ENCODE results near the gene LRP11. TPM values are rescaled to one million over a fixed set of nuclear protein-coding genes. Genes with fewer than 3 reads are reported as not detected.

LRP11 gene
- total and polyA plus RNA-seq, 2 donors from 2014 or later: 22.1 to 34.0 TPM

- DNase-seq: no peak
These were observed 34.8 kb upstream of the LRP11 start for GRCh38 chr6:149898966-149899365.

GRCh38 chr6:149897855-149898744 is 33.9 kb upstream of the LRP11 start, which contains the start of gene RAET1E:
Gene RAET1E (minus strand): TSS chr6:149898113. CDS start chr6:149890901, 7,212 bp downstream.
- FAIRE-seq (no peak), DNase-seq (no peak)
- Histone ChIP-seq H3K27me3 (ENCODE audit: control insufficient read depth, insufficient read depth, low read length) (no peaks in the 10 kb centered on the region), H3K36me3 (ENCODE audit: control insufficient read depth in 2 of 3, insufficient read depth in 3 of 3, low read length in 3 of 3) (no peaks in the 10 kb centered on the region), H3K4me3 (ENCODE audit: low read length in 3 of 3) (no peak within 1 kb of the TSS), H3K9me3 (ENCODE audit: control insufficient read depth in 2 of 3, insufficient read depth in 1 of 3, low read length in 3 of 3) (no peaks in the 10 kb centered on the region), H3K4me1 (ENCODE audit: control insufficient read depth in 2 of 3, insufficient read depth in 2 of 3, low read depth in 1 of 3, low read length in 3 of 3) (peaks cover 0 to 12% (median 0%) of the 10 kb centered on the region in 3 donors), H3K9ac (ENCODE audit: low read length in 3 of 3) (no peak within 1 kb of the TSS), H3K27ac (ENCODE audit: low read depth in 2 of 2, low read length in 2 of 2) (peak within 1 kb of the TSS; percentile 29 to 54)
- intact Hi-C loops (cut with DNase I): no loop called here
- TF ChIP-seq CTCF (IDR thresholded peaks at IDR 0.05; ENCODE audit: borderline replicate concordance, extremely low read depth, insufficient read depth): no peak

More at GRCh38 chr6:149898966-149899365, 34.8 kb upstream of the LRP11 start:
- no peak overlapping the region for H3K27ac ChIP-seq (ENCODE audit: low read depth in 2 of 2, low read length in 2 of 2)
- no peaks in the 10 kb centered on the region for H3K27me3 ChIP-seq (ENCODE audit: control insufficient read depth, insufficient read depth, low read length)
- no peak for TF ChIP-seq CTCF (IDR thresholded peaks at IDR 0.05; ENCODE audit: borderline replicate concordance, extremely low read depth, insufficient read depth)
- no peak for FAIRE-seq
- intact Hi-C loops (cut with DNase I): no loop called here
- H3K4me1 ChIP-seq (ENCODE audit: control insufficient read depth in 2 of 3, insufficient read depth in 2 of 3, low read depth in 1 of 3, low read length in 3 of 3): peaks cover 0 to 12% (median 0%) of the 10 kb centered on the region in 3 donors
- H3K36me3 ChIP-seq (ENCODE audit: control insufficient read depth in 2 of 3, insufficient read depth in 3 of 3, low read length in 3 of 3): no peaks in the 10 kb centered on the region
- no peak overlapping the region for H3K4me3 ChIP-seq (ENCODE audit: low read length in 3 of 3)
- no peaks in the 10 kb centered on the region for H3K9me3 ChIP-seq (ENCODE audit: control insufficient read depth in 2 of 3, insufficient read depth in 1 of 3, low read length in 3 of 3)
- no peak overlapping the region for H3K9ac ChIP-seq (ENCODE audit: low read length in 3 of 3)

GRCh38 chr6:149897015-149897697 is 33.0 kb upstream of the LRP11 start:
- Histone ChIP-seq H3K36me3 (ENCODE audit: control insufficient read depth in 2 of 3, insufficient read depth in 3 of 3, low read length in 3 of 3) (no peaks in the 10 kb centered on the region), H3K4me1 (ENCODE audit: control insufficient read depth in 2 of 3, insufficient read depth in 2 of 3, low read depth in 1 of 3, low read length in 3 of 3) (peaks cover 0 to 12% (median 0%) of the 10 kb centered on the region in 3 donors), H3K9me3 (ENCODE audit: control insufficient read depth in 2 of 3, insufficient read depth in 1 of 3, low read length in 3 of 3) (no peaks in the 10 kb centered on the region), H3K9ac (ENCODE audit: low read length in 3 of 3) (no peak overlapping the region), H3K4me3 (ENCODE audit: low read length in 3 of 3) (no peak overlapping the region), H3K27me3 (ENCODE audit: control insufficient read depth, insufficient read depth, low read length) (no peaks in the 10 kb centered on the region), H3K27ac (ENCODE audit: low read depth in 2 of 2, low read length in 2 of 2) (peak overlapping the region; percentile 29 to 54)
- DNase-seq (peak in 1 of 5 donors; percentile 87), FAIRE-seq (no peak)
- intact Hi-C loops (cut with DNase I): no loop called here
- TF ChIP-seq CTCF (IDR thresholded peaks at IDR 0.05; ENCODE audit: borderline replicate concordance, extremely low read depth, insufficient read depth): no peak

Data from kidney (tissue), 14 donors.